SK-N-SH (cell line): ENCODE results near the gene RNASE1. TPM values are rescaled to one million over a fixed set of nuclear protein-coding genes. Genes with fewer than 3 reads are reported as not detected.
"Not testable (repeated sequence)": the region's sequence is repeated elsewhere in the genome, so short reads cannot be mapped to it uniquely, and the experiment has no call there.

Experiments
- CTCF ChIA-PET: fragments of 300-600, 350-600 bp; formaldehyde crosslinking; extraction: SDS; loops from one replicate; lab custom pipeline; 2021; lab: Yijun Ruan, JAX
- POLR2A ChIA-PET: fragments of 350-600 bp; sonication (Branson Sonifier 250); formaldehyde crosslinking; extraction: SDS; loops from one replicate; lab custom pipeline; 2020; ENCODE audit warnings: antibody characterized with exemption, inconsistent platforms; lab: Yijun Ruan, JAX
- DNase-seq: peaks from one replicate; pipeline ENCODE4 v3.0.0; 2012
- H2AFZ ChIP-seq: fragments of 200-600 bp; sonication (generic); 2 replicates; pipeline ENCODE4 v1.8.1; 2016; ENCODE audit warnings: antibody characterized with exemption, mild to moderate bottlenecking, low read depth
- H3F3A ChIP-seq: fragments of 200-600 bp; sonication (generic); replicated peaks from 2 replicates; pipeline ENCODE3; 2016; ENCODE audit warnings: antibody characterized with exemption, mild to moderate bottlenecking; ENCODE audit not compliant: insufficient read depth
- H3K27ac ChIP-seq, 2 experiments: fragments of 200-500 bp in 1 of 2; fragments of 200-600 bp in 1 of 2; sonication (Bioruptor generic) in 1 of 2; sonication (generic), shearing (Covaris generic) in 1 of 2; 2 replicates each; pipeline versions ENCODE4 v1.5.1 to v1.6.1; 2014 to 2016; ENCODE audit warnings: low read depth in 2 of 2, inconsistent platforms in 1 of 2, low read length in 1 of 2, mild to moderate bottlenecking in 1 of 2, mixed read lengths in 1 of 2
- H3K27me3 ChIP-seq: fragments of 200-600 bp; sonication (generic), shearing (Covaris generic); 2 replicates; pipeline ENCODE4 v1.6.1; 2016; ENCODE audit warnings: mixed run types; ENCODE audit not compliant: insufficient read depth
- H3K36me3 ChIP-seq, 2 experiments: fragments of 200-500 bp in 1 of 2; fragments of 200-600 bp in 1 of 2; sonication (Bioruptor generic) in 1 of 2; sonication (generic) in 1 of 2; replicated peaks in 1 of 2; 2 replicates each; pipeline versions ENCODE3 to v1.5.1; 2014 to 2016; ENCODE audit warnings: low read length in 1 of 2, mild to moderate bottlenecking in 1 of 2; ENCODE audit not compliant: insufficient read depth in 2 of 2, control insufficient read depth in 1 of 2
- H3K4me1 ChIP-seq, 2 experiments: fragments of 200-500 bp in 1 of 2; fragments of 200-600 bp in 1 of 2; sonication (Bioruptor generic) in 1 of 2; sonication (generic), shearing (Covaris generic) in 1 of 2; 2 replicates each; pipeline versions ENCODE4 v1.5.1 to v1.6.1; 2014 to 2016; ENCODE audit warnings: low read depth in 1 of 2, low read length in 1 of 2, mixed run types in 1 of 2; ENCODE audit not compliant: insufficient read depth in 2 of 2, control insufficient read depth in 1 of 2
- H3K4me2 ChIP-seq: fragments of 200-600 bp; sonication (generic), shearing (Covaris generic); 2 replicates; pipeline ENCODE4 v1.6.1; 2017; ENCODE audit warnings: mixed run types
- H3K4me3 ChIP-seq, 2 experiments: fragments of 200-500 bp in 1 of 2; fragments of 200-600 bp in 1 of 2; sonication (Bioruptor generic) in 1 of 2; sonication (generic), shearing (Covaris generic) in 1 of 2; 2 replicates each; pipeline versions ENCODE4 v1.5.1 to v1.8.1; 2014 to 2016; ENCODE audit warnings: low read depth in 2 of 2, inconsistent platforms in 1 of 2, low read length in 1 of 2, mild to moderate bottlenecking in 1 of 2, mixed read lengths in 1 of 2, moderate library complexity in 1 of 2
- H3K79me2 ChIP-seq: fragments of 200-600 bp; sonication (generic); 2 replicates; pipeline ENCODE4 v1.8.1; 2017; ENCODE audit warnings: mild to moderate bottlenecking; ENCODE audit not compliant: insufficient read depth
- H3K9ac ChIP-seq: fragments of 200-600 bp; sonication (generic); 2 replicates; pipeline ENCODE4 v1.6.1; 2017; ENCODE audit warnings: mixed run types
- H3K9me2 ChIP-seq: fragments of 200-600 bp; sonication (generic); 2 replicates; pipeline ENCODE4 v1.6.1; 2017; ENCODE audit warnings: mixed run types
- H3K9me3 ChIP-seq: fragments of 200-600 bp; sonication (generic); 2 replicates; pipeline ENCODE4 v1.6.1; 2017; ENCODE audit warnings: mixed run types, mild to moderate bottlenecking, moderate library complexity
- H4K20me1 ChIP-seq: fragments of 200-600 bp; sonication (generic); 2 replicates; pipeline ENCODE4 v1.6.1; 2017; ENCODE audit warnings: mild to moderate bottlenecking, mixed run types; ENCODE audit not compliant: insufficient read depth
- CHD2 ChIP-seq: fragments of 150-350 bp; IDR thresholded peaks from 2 replicates; pipeline ENCODE4 v1.6.1; 2018; ENCODE audit warnings: low read length; ENCODE audit not compliant: partially characterized antibody
- JUND ChIP-seq: IDR thresholded peaks from 2 replicates; pipeline ENCODE4 v1.4.0; 2012
- MXI1 ChIP-seq: IDR thresholded peaks from 2 replicates; pipeline ENCODE4 v1.6.1; 2012; ENCODE audit warnings: mild to moderate bottlenecking, low read depth, low read length, improper control_type of control experiment
- RAD21 ChIP-seq: IDR thresholded peaks from 2 replicates; pipeline ENCODE4 v1.6.1; 2012; ENCODE audit warnings: mild to moderate bottlenecking, low read length
- SIN3A ChIP-seq: IDR thresholded peaks from 2 replicates; pipeline ENCODE4 v1.6.1; 2012; ENCODE audit warnings: low read depth, mild to moderate bottlenecking, low read length, moderate library complexity, borderline replicate concordance
- SMC3 ChIP-seq: IDR thresholded peaks from 2 replicates; pipeline ENCODE4 v1.6.1; 2012; ENCODE audit warnings: low read depth, low read length, improper control_type of control experiment
- TAF1 ChIP-seq: IDR thresholded peaks from 2 replicates; pipeline ENCODE4 v1.6.1; 2012; ENCODE audit warnings: low read depth, mild to moderate bottlenecking, low read length, moderate library complexity, borderline replicate concordance
- TCF12 ChIP-seq: IDR thresholded peaks from 2 replicates; pipeline ENCODE4 v1.4.0; 2012
- TEAD4 ChIP-seq: IDR thresholded peaks from 2 replicates; pipeline ENCODE4 v1.4.0; 2012; ENCODE audit warnings: mild to moderate bottlenecking, borderline replicate concordance; ENCODE audit not compliant: insufficient read depth
- WGBS: methylation state at CpG from one replicate; pipeline ENCODE4 v1.1.6; 2017; ENCODE audit warnings: low lambda C conversion rate; 5-methylcytosine and 5-hydroxymethylcytosine counted together
- polyA plus RNA-seq, 3 experiments: library from polyadenylated mRNA; depleted of rRNA; stranded (reverse); fragments of >200 nt; gene quantifications; 2 replicates each; pipeline ENCODE4 v1.2.3, GENCODE V29; 2012
- TF ChIP-seq, protein P1 (sequence below): IDR thresholded peaks from 2 replicates; pipeline ENCODE4; 2012
- TF ChIP-seq, protein P2 (sequence below): IDR thresholded peaks from 2 replicates; pipeline ENCODE4 v1.6.1; 2012; ENCODE audit warnings: mild to moderate bottlenecking, low read depth, low read length, moderate library complexity
- TF ChIP-seq, protein P3 (sequence below): fragments of 200-600 bp; sonication (generic); IDR thresholded peaks from 2 replicates; pipeline ENCODE4 v1.6.1; 2017; ENCODE audit warnings: antibody characterized with exemption, mild to moderate bottlenecking, moderate library complexity

Gene RNASE1
- polyA plus RNA-seq, 1 of the 3 experiments (the other 2 are of a cell fraction): not detected

DNA sequence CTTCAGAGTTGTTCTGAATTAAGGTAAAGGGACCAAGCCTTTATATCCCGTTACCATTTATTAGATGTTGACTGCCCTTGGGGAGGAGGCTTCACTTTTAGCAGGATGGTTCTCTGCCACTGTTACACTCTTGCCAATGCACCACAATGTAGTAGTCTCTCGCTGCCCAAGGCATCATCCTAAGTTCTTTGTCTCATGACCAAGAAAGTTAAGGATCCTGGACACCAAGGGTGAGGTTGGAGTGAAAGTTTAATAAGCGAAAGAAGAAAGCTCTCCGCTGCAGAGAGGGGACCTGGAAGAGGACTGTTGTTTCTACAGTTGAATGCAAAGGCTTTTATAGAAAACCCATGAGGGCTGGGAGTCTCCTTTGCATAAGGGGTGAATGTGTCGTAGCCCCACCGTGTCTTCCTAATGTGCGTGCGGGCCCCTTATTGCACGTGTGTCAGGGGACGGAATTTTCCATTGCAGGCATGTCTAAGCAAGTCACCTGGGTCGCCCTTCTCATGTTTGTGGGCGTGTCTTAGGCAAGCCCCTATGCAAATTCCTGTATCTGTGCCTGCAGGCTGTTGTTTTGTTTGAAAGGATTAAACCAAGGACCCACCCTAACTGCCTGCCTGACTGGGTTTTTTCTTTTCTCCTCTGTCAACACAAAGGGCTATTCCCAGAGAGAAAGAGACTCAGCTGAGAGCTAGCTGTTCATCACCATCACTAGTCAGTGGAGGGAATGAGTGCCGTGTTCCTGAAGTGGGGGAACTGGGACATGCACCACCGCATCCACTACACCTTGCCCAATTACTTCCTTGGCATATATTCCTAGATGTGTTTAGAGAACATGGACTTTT is 17.6 kb upstream of the RNASE1 start:
- H3K9me3 ChIP-seq: no peaks in the 10 kb centered on the region
- no peak overlapping the region for H3K4me3 ChIP-seq
- POLR2A ChIA-PET: no interaction called here
- peaks cover 29% of the 10 kb centered on the region; the same call in 1 of the 2 replicates for H3K27me3 ChIP-seq
- H3K4me1 ChIP-seq: no peaks in the 10 kb centered on the region
- no peak overlapping the region for H3K27ac ChIP-seq
- H4K20me1 ChIP-seq: no peaks in the 10 kb centered on the region
- no peaks in the 10 kb centered on the region for H3K79me2 ChIP-seq
- no peaks in the 10 kb centered on the region for H3F3A ChIP-seq
- TF ChIP-seq SIN3A (no peak), RAD21 (no peak), TCF12 (no peak), SMC3 (no peak), TEAD4 (no peak), TAF1 (no peak), JUND (no peak), CHD2 (no peak)
- TF ChIP-seq, protein P1, sequence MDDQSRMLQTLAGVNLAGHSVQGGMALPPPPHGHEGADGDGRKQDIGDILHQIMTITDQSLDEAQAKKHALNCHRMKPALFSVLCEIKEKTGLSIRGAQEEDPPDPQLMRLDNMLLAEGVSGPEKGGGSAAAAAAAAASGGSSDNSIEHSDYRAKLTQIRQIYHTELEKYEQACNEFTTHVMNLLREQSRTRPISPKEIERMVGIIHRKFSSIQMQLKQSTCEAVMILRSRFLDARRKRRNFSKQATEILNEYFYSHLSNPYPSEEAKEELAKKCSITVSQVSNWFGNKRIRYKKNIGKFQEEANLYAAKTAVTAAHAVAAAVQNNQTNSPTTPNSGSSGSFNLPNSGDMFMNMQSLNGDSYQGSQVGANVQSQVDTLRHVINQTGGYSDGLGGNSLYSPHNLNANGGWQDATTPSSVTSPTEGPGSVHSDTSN: no peak
- TF ChIP-seq, protein P2, sequence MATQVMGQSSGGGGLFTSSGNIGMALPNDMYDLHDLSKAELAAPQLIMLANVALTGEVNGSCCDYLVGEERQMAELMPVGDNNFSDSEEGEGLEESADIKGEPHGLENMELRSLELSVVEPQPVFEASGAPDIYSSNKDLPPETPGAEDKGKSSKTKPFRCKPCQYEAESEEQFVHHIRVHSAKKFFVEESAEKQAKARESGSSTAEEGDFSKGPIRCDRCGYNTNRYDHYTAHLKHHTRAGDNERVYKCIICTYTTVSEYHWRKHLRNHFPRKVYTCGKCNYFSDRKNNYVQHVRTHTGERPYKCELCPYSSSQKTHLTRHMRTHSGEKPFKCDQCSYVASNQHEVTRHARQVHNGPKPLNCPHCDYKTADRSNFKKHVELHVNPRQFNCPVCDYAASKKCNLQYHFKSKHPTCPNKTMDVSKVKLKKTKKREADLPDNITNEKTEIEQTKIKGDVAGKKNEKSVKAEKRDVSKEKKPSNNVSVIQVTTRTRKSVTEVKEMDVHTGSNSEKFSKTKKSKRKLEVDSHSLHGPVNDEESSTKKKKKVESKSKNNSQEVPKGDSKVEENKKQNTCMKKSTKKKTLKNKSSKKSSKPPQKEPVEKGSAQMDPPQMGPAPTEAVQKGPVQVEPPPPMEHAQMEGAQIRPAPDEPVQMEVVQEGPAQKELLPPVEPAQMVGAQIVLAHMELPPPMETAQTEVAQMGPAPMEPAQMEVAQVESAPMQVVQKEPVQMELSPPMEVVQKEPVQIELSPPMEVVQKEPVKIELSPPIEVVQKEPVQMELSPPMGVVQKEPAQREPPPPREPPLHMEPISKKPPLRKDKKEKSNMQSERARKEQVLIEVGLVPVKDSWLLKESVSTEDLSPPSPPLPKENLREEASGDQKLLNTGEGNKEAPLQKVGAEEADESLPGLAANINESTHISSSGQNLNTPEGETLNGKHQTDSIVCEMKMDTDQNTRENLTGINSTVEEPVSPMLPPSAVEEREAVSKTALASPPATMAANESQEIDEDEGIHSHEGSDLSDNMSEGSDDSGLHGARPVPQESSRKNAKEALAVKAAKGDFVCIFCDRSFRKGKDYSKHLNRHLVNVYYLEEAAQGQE: no peak
- no peaks in the 10 kb centered on the region for H3K9me2 ChIP-seq
- no peak for DNase-seq
- H3K36me3 ChIP-seq: no peaks in the 10 kb centered on the region
- CTCF ChIA-PET: no interaction called here
- H3K4me2 ChIP-seq: no peak overlapping the region
- 28% methylated on average over 14 of the region's 14 CpGs for WGBS
- no peak overlapping the region for H3K9ac ChIP-seq
- no peak overlapping the region for H2AFZ ChIP-seq

DNA sequence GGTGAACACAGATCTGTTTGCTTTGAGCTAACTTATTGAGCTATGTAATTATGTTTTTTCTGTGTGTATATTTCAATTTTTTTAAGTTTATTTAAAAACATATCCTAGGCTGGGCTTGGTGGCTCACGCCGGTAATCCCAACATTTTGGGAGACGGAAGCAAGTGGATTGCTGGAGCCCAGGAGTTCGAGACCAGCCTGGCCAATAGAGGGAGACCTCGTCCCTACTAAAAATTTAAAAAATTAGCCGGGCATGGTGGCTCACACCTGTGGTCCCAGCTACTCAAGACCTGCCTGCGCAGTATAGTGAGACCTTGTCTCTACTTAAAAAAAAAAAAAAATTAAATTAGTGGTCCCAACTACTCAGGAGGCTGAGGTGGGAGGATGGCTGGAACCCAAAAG is 16.2 kb upstream of the RNASE1 start:
- Histone ChIP-seq H3K9me3 (no peaks in the 10 kb centered on the region), H3K4me1 (no peaks in the 10 kb centered on the region), H4K20me1 (no peaks in the 10 kb centered on the region), H3K36me3 (no peaks in the 10 kb centered on the region), H3K27me3 (peaks cover 36% of the 10 kb centered on the region; the same call in 1 of the 2 replicates), H3K27ac (no peak overlapping the region), H3K9me2 (no peaks in the 10 kb centered on the region), H3K79me2 (no peaks in the 10 kb centered on the region), H2AFZ (no peak overlapping the region), H3K9ac (no peak overlapping the region), H3F3A (no peaks in the 10 kb centered on the region)
- POLR2A ChIA-PET: no interaction called here
- 14% methylated on average over 7 of the region's 7 CpGs for WGBS
- CTCF ChIA-PET: interaction anchor here (0.6 to 1.1 kb wide), 3 partner anchors 20 to 152 kb away, joined by 3 read pairs; no protein-coding TSS in a partner anchor
- DNase-seq: no peak
- TF ChIP-seq, protein P3, sequence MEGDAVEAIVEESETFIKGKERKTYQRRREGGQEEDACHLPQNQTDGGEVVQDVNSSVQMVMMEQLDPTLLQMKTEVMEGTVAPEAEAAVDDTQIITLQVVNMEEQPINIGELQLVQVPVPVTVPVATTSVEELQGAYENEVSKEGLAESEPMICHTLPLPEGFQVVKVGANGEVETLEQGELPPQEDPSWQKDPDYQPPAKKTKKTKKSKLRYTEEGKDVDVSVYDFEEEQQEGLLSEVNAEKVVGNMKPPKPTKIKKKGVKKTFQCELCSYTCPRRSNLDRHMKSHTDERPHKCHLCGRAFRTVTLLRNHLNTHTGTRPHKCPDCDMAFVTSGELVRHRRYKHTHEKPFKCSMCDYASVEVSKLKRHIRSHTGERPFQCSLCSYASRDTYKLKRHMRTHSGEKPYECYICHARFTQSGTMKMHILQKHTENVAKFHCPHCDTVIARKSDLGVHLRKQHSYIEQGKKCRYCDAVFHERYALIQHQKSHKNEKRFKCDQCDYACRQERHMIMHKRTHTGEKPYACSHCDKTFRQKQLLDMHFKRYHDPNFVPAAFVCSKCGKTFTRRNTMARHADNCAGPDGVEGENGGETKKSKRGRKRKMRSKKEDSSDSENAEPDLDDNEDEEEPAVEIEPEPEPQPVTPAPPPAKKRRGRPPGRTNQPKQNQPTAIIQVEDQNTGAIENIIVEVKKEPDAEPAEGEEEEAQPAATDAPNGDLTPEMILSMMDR: peak; percentile 14
- no peak for TF ChIP-seq MXI1
- TF ChIP-seq, all 33 proteins: peak for 1
- Histone ChIP-seq H3K4me2 (no peak overlapping the region), H3K4me3 (no peak overlapping the region)

DNA sequence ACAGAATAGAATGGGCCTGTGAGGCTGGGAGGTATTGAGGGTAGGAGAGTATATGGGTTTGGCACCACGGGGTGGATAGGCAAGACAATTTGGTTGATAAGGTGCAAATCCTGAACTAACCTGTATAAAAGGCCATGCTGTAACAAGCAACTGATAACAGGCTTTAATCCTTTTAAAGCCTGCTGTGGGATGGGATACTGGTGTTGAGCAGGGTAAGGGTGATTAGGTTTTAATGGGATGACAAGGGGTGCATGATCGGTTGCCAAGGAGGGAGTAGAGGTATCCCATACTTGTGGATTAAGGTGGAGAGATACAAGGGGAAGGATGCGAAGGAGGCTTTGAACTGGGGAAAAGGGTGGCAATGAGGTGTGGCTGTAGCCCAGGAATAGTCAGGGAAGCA is 13.3 kb upstream of the RNASE1 start:
- H3K9me2 ChIP-seq, H2AFZ ChIP-seq, H3K4me1 ChIP-seq, H3K36me3 ChIP-seq, H3K9me3 ChIP-seq, H3K27ac ChIP-seq, POLR2A ChIA-PET, H3K4me3 ChIP-seq, H3F3A ChIP-seq, H3K4me2 ChIP-seq, DNase-seq, CTCF ChIA-PET, H4K20me1 ChIP-seq, H3K79me2 ChIP-seq, H3K9ac ChIP-seq: not testable (repeated sequence)
- 3% methylated on average over 3 of the region's 3 CpGs for WGBS
- peaks cover 40% of the 10 kb centered on the region; the same call in 1 of the 2 replicates for H3K27me3 ChIP-seq
